Stomach (tissue), 4 donors: Measurements from ENCODE around the gene FGGY.

Experiments
- EP300 ChIP-seq: sonication (generic); formaldehyde crosslinking; IDR thresholded peaks from one replicate; pipeline ENCODE4 v1.6.1; 2017; ENCODE audit warnings: antibody characterized with exemption
- POLR2A ChIP-seq, 4 donors: fragments of 450-650 bp; IDR thresholded peaks; one replicate each; pipeline ENCODE4 v1.6.1; 2016; ENCODE audit warnings: antibody characterized with exemption in 4 of 4, control low read depth in 2 of 4, mild to moderate bottlenecking in 1 of 4, moderate library complexity in 1 of 4
- POLR2AphosphoS5 ChIP-seq, 3 donors: sonication (generic); formaldehyde crosslinking; IDR thresholded peaks; one replicate each; pipeline ENCODE4 v1.6.1; 2016; ENCODE audit warnings: antibody characterized with exemption in 3 of 3
- TF ChIP-seq, protein P1 (sequence below), 7 experiments: fragments of 450-650 bp in 4 of 7; fragments of 200-600 bp in 3 of 7; sonication (generic) in 3 of 7; IDR thresholded peaks; one replicate each; pipeline ENCODE4 v1.5.1; 2016 to 2019; ENCODE audit warnings: antibody characterized with exemption in 7 of 7, control low read depth in 2 of 7, mild to moderate bottlenecking in 1 of 7

- TF ChIP-seq, protein P1, sequence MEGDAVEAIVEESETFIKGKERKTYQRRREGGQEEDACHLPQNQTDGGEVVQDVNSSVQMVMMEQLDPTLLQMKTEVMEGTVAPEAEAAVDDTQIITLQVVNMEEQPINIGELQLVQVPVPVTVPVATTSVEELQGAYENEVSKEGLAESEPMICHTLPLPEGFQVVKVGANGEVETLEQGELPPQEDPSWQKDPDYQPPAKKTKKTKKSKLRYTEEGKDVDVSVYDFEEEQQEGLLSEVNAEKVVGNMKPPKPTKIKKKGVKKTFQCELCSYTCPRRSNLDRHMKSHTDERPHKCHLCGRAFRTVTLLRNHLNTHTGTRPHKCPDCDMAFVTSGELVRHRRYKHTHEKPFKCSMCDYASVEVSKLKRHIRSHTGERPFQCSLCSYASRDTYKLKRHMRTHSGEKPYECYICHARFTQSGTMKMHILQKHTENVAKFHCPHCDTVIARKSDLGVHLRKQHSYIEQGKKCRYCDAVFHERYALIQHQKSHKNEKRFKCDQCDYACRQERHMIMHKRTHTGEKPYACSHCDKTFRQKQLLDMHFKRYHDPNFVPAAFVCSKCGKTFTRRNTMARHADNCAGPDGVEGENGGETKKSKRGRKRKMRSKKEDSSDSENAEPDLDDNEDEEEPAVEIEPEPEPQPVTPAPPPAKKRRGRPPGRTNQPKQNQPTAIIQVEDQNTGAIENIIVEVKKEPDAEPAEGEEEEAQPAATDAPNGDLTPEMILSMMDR (IDR thresholded peaks at IDR 0.05) = no peak
- TF ChIP-seq POLR2A (IDR thresholded peaks at IDR 0.05) (no peak), POLR2AphosphoS5 (IDR thresholded peaks at IDR 0.05) (no peak), EP300 (no peak)
Observed at GRCh38 chr1:59396387-59396786, 99.5 kb downstream of the FGGY start.
